Liver (tissue), 9 donors: Measurements from ENCODE around the gene GREM1. TPM values are rescaled to one million over a fixed set of nuclear protein-coding genes. Genes with fewer than 3 reads are reported as not detected.
A peak's percentile ranks its signal among the peaks of the same experiment; 100 is the strongest.

ENCODE experiments used
- DNase-seq: peaks from one replicate; pipeline ENCODE4 v3.0.0-alpha.2; 2017; ENCODE audit warnings: low spot score
- H3K27ac ChIP-seq, 2 donors: one replicate each; pipeline ENCODE4 v1.7.0; 2013; ENCODE audit warnings: inconsistent platforms in 2 of 2, low read length in 2 of 2, control low read depth in 1 of 2, low read depth in 1 of 2, mild to moderate bottlenecking in 1 of 2
- H3K27me3 ChIP-seq, 4 donors: one replicate each; pipeline versions ENCODE4 v1.6.1 to v1.7.0; 2013; ENCODE audit warnings: low read length in 3 of 4, inconsistent platforms in 1 of 4, mild to moderate bottlenecking in 1 of 4, moderate library complexity in 1 of 4; ENCODE audit not compliant: control insufficient read depth in 4 of 4, insufficient read depth in 4 of 4
- H3K36me3 ChIP-seq, 4 donors: one replicate each; pipeline versions ENCODE4 v1.6.1 to v1.7.0; 2013; ENCODE audit warnings: low read length in 3 of 4, mild to moderate bottlenecking in 3 of 4, low read depth in 1 of 4, moderate library complexity in 1 of 4; ENCODE audit not compliant: control insufficient read depth in 4 of 4, insufficient read depth in 3 of 4
- H3K4me1 ChIP-seq, 4 donors: one replicate each; pipeline versions ENCODE4 v1.6.1 to v1.7.0; 2013; ENCODE audit warnings: low read length in 3 of 4, mild to moderate bottlenecking in 3 of 4, moderate library complexity in 1 of 4; ENCODE audit not compliant: control insufficient read depth in 4 of 4, insufficient read depth in 4 of 4
- H3K4me3 ChIP-seq, 3 donors: one replicate each; pipeline versions ENCODE4 v1.6.1 to v1.7.0; 2013; ENCODE audit warnings: low read length in 3 of 3, control low read depth in 1 of 3, low read depth in 1 of 3, mild to moderate bottlenecking in 1 of 3
- H3K9ac ChIP-seq, 2 donors: one replicate each; pipeline ENCODE4 v1.7.0; 2013; ENCODE audit warnings: low read length in 2 of 2, mild to moderate bottlenecking in 2 of 2, moderate library complexity in 2 of 2, control low read depth in 1 of 2, low read depth in 1 of 2
- H3K9me3 ChIP-seq, 4 donors: one replicate each; pipeline versions ENCODE4 v1.6.1 to v1.7.0; 2013; ENCODE audit warnings: low read length in 3 of 4; ENCODE audit not compliant: control insufficient read depth in 4 of 4
- EGR1 ChIP-seq, 2 donors: IDR thresholded peaks; 2 replicates each; pipeline ENCODE4 v1.6.1; 2016 to 2018; ENCODE audit warnings: antibody characterized with exemption in 2 of 2, low read depth in 2 of 2
- FOXA1 ChIP-seq: IDR thresholded peaks from 2 replicates; pipeline ENCODE4 v1.6.1; 2016; ENCODE audit warnings: antibody characterized with exemption
- FOXA2 ChIP-seq: IDR thresholded peaks from 2 replicates; pipeline ENCODE4 v1.6.1; 2016; ENCODE audit warnings: antibody characterized with exemption
- HNF4A ChIP-seq, 2 donors: conservative IDR thresholded peaks; 2 replicates each; pipeline ENCODE4 v1.6.1; 2016; ENCODE audit warnings: antibody characterized with exemption in 2 of 2, mild to moderate bottlenecking in 2 of 2
- HNF4G ChIP-seq: IDR thresholded peaks from 2 replicates; pipeline ENCODE4 v1.6.1; 2016; ENCODE audit warnings: antibody characterized with exemption
- JUND ChIP-seq, 2 donors: IDR thresholded peaks; 2 replicates each; pipeline ENCODE4 v1.6.1; 2016; ENCODE audit warnings: antibody characterized with exemption in 2 of 2
- NR2F2 ChIP-seq: IDR thresholded peaks from 2 replicates; pipeline ENCODE4 v1.6.1; 2016; ENCODE audit warnings: antibody characterized with exemption
- RAD21 ChIP-seq, 2 donors: IDR thresholded peaks; 2 replicates each; pipeline ENCODE4 v1.6.1; 2016; ENCODE audit warnings: antibody characterized with exemption in 2 of 2, mild to moderate bottlenecking in 2 of 2
- RXRA ChIP-seq, 2 donors: IDR thresholded peaks; 2 replicates each; pipeline ENCODE4 v1.6.1; 2017 to 2018; ENCODE audit warnings: antibody characterized with exemption in 2 of 2, mild to moderate bottlenecking in 1 of 2
- TAF1 ChIP-seq: conservative IDR thresholded peaks from 2 replicates; pipeline ENCODE4 v1.6.1; 2016; ENCODE audit warnings: antibody characterized with exemption, mild to moderate bottlenecking
- YY1 ChIP-seq: IDR thresholded peaks from 2 replicates; pipeline ENCODE4 v1.6.1; 2016; ENCODE audit warnings: antibody characterized with exemption, mild to moderate bottlenecking
- WGBS: extraction: QIAGEN DNeasy Blood & Tissue Kit; methylation state at CpG from one replicate; pipeline ENCODE4 v1.1.7; 2013; 5-methylcytosine and 5-hydroxymethylcytosine counted together
- polyA plus RNA-seq, 2 donors: library from polyadenylated mRNA; stranded (reverse) in 1 of 2; unstranded in 1 of 2; fragments of 200-250 nt in 1 of 2; fragments of >200 nt in 1 of 2; fragmentation: Nextera tagmentation in 1 of 2; extraction: Ambion mirVana in 1 of 2; gene quantifications; one replicate each; pipeline versions ENCODE4 v1.2.1 to v1.2.3, GENCODE V29; 2013 to 2015
- total RNA-seq, 2 donors: library from RNA; depleted of rRNA; stranded (reverse); fragments of >200 nt; gene quantifications; one replicate each; pipeline ENCODE4 v1.2.3, GENCODE V29; 2014
- TF ChIP-seq, protein P1 (sequence below): fragments of 150-350 bp; IDR thresholded peaks from 2 replicates; pipeline ENCODE4 v1.5.1; 2017; ENCODE audit warnings: improper control_type of control experiment, low read depth, low read length; ENCODE audit not compliant: missing input control
- TF ChIP-seq, protein P2 (sequence below): IDR thresholded peaks from 2 replicates; pipeline ENCODE4 v1.6.1; 2016; ENCODE audit warnings: antibody characterized with exemption
- TF ChIP-seq, protein P3 (sequence below): IDR thresholded peaks from 2 replicates; pipeline ENCODE4 v1.6.1; 2016; ENCODE audit warnings: antibody characterized with exemption
- TF ChIP-seq, protein P4 (sequence below): IDR thresholded peaks from 2 replicates; pipeline ENCODE4 v1.6.1; 2016; ENCODE audit warnings: antibody characterized with exemption, mild to moderate bottlenecking
- TF ChIP-seq, protein P5 (sequence below): IDR thresholded peaks from 2 replicates; pipeline ENCODE4 v1.6.1; 2016; ENCODE audit warnings: antibody characterized with exemption
- donor health status: healthy.
- donor health status: healthy.
- donor health status: healthy.
- donor health status: healthy.
- donor health status: healthy.

The GREM1 gene
- total and polyA plus RNA-seq, 4 donors, result under 0.01 to 1.6 (median 0.50) TPM

DNA sequence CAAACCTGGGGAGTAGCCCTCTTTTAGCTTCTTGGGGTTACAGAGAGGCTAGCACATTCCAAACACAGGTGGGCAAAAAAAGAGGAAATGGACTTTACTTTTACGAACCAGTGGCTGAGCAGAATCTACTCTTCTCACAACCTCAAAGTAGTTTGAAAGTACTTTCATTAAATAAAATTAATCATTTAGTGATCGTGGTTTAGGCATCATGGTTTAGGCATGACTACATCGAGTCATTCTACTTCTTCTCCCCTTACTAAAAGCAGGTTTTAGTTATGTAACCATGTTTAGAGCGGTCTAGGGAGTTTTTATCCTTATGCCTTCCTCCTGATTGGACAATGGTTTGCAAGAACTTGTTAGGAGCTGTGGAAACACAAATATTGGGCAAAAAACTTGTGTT, 2.5 kb upstream of the GREM1 start:
- H3K4me3 ChIP-seq, result no peak overlapping the region
- WGBS, result 86% methylated on average over 4 of the region's 4 CpGs
- DNase-seq, result no peak
- no peak overlapping the region for H3K9ac ChIP-seq
- H3K36me3 ChIP-seq, result no peaks in the 10 kb centered on the region
- peaks cover 11 to 26% (median 21%) of the 10 kb centered on the region in 4 donors for H3K4me1 ChIP-seq
- H3K27ac ChIP-seq, result no peak overlapping the region
- TF ChIP-seq EGR1 (IDR thresholded peaks at IDR 0.05; ENCODE audit: low read depth in 2 of 2) (no peak), FOXA2 (no peak), RAD21 (IDR thresholded peaks at IDR 0.05) (no peak), HNF4A (conservative IDR thresholded peaks at IDR 0.05) (no peak), HNF4G (no peak), TAF1 (no peak), FOXA1 (no peak)
- TF ChIP-seq, protein P1, sequence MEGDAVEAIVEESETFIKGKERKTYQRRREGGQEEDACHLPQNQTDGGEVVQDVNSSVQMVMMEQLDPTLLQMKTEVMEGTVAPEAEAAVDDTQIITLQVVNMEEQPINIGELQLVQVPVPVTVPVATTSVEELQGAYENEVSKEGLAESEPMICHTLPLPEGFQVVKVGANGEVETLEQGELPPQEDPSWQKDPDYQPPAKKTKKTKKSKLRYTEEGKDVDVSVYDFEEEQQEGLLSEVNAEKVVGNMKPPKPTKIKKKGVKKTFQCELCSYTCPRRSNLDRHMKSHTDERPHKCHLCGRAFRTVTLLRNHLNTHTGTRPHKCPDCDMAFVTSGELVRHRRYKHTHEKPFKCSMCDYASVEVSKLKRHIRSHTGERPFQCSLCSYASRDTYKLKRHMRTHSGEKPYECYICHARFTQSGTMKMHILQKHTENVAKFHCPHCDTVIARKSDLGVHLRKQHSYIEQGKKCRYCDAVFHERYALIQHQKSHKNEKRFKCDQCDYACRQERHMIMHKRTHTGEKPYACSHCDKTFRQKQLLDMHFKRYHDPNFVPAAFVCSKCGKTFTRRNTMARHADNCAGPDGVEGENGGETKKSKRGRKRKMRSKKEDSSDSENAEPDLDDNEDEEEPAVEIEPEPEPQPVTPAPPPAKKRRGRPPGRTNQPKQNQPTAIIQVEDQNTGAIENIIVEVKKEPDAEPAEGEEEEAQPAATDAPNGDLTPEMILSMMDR, result no peak
- peaks cover 0 to 2% (median 0%) of the 10 kb centered on the region in 4 donors for H3K9me3 ChIP-seq
- peaks cover 0 to 20% (median 3%) of the 10 kb centered on the region in 4 donors for H3K27me3 ChIP-seq

DNA sequence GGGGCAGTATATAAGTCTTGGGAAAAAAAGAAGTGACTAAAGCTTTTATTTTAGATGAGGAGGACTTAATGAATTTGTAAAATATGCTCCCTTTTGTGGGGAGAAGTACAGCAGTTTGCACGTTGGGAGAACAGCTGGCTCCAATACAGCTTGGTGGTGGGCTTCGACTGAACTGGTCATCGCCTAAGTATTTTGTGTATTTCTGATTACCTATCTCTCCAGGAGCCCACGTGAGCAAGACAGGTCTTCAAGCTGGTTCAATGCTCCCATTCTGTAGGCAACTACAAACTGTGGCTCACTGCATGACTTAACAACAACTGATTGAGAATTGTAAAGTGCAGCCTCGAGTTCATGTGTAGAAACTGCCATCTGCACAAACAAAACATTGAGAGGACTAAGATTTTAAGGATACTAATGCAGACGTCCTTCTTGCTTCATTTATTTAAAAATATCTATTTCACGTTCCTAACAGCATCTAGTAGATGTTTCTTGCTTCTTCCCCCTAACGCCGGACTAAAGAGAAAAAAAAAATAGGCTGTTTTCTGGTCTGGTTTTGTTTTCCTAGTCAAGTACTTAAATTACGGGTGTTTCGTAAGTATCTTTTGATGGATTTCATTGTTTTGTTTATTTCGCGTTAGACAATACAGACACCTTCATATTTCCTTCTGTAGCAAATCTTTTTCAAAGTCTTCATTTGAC, 1.4 kb upstream of the GREM1 start:
- peaks cover 11 to 26% (median 21%) of the 10 kb centered on the region in 4 donors for H3K4me1 ChIP-seq
- no peak overlapping the region for H3K4me3 ChIP-seq
- no peak for DNase-seq
- H3K27ac ChIP-seq, result no peak overlapping the region
- no peaks in the 10 kb centered on the region for H3K36me3 ChIP-seq
- peaks cover 0 to 20% (median 3%) of the 10 kb centered on the region in 4 donors for H3K27me3 ChIP-seq
- H3K9me3 ChIP-seq, result peaks cover 0 to 2% (median 0%) of the 10 kb centered on the region in 4 donors
- 39% methylated on average over 13 of the region's 13 CpGs for WGBS
- H3K9ac ChIP-seq, result no peak overlapping the region
- TF ChIP-seq RXRA (IDR thresholded peaks at IDR 0.05) (no peak), NR2F2 (no peak), EGR1 (IDR thresholded peaks at IDR 0.05; ENCODE audit: low read depth in 2 of 2) (no peak)
- TF ChIP-seq, protein P2, sequence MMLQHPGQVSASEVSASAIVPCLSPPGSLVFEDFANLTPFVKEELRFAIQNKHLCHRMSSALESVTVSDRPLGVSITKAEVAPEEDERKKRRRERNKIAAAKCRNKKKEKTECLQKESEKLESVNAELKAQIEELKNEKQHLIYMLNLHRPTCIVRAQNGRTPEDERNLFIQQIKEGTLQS, result no peak
- TF ChIP-seq, protein P3, sequence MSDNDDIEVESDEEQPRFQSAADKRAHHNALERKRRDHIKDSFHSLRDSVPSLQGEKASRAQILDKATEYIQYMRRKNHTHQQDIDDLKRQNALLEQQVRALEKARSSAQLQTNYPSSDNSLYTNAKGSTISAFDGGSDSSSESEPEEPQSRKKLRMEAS, result no peak

DNA sequence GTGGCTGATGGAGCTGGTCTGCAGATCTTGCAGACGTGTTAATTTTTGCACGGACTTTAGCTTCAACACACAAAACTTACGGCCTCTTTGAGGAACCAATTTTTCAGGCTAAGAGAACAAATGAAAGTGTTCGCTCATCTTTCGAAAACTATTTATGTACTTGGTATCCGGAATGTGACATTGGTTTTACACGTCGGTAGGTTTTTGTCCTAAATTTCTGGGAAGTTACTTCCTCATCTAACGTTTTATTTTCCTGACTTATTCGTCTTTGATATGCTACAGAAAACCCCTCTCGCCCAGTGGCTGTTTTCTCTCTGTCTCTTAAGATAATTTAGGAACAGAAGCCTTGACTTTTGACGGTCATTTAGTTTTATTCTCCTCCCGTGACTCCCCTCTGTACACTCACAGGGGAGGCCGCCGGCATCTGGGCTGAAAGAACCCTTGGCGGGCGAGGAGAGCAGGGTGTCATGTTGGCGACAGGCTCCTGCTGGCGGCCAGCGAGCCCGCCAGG, 834 bp upstream of the GREM1 start:
- H3K4me3 ChIP-seq, result peak overlapping the region in 1 of 3 donors; percentile 61
- H3K27me3 ChIP-seq, result peaks cover 0 to 20% (median 3%) of the 10 kb centered on the region in 4 donors
- H3K9me3 ChIP-seq, result peaks cover 0 to 2% (median 0%) of the 10 kb centered on the region in 4 donors
- H3K27ac ChIP-seq, result no peak overlapping the region
- H3K36me3 ChIP-seq, result no peaks in the 10 kb centered on the region
- H3K9ac ChIP-seq, result no peak overlapping the region
- WGBS, result 16% methylated on average over 21 of the region's 21 CpGs
- DNase-seq, result no peak
- peaks cover 11 to 26% (median 21%) of the 10 kb centered on the region in 4 donors for H3K4me1 ChIP-seq
- TF ChIP-seq EGR1 (IDR thresholded peaks at IDR 0.05; ENCODE audit: low read depth in 2 of 2) (no peak), HNF4A (conservative IDR thresholded peaks at IDR 0.05) (no peak), FOXA1 (no peak), HNF4G (no peak), JUND (IDR thresholded peaks at IDR 0.05) (no peak), NR2F2 (no peak), RXRA (IDR thresholded peaks at IDR 0.05) (no peak), FOXA2 (no peak), YY1 (no peak), TAF1 (no peak)
- TF ChIP-seq, protein P4, sequence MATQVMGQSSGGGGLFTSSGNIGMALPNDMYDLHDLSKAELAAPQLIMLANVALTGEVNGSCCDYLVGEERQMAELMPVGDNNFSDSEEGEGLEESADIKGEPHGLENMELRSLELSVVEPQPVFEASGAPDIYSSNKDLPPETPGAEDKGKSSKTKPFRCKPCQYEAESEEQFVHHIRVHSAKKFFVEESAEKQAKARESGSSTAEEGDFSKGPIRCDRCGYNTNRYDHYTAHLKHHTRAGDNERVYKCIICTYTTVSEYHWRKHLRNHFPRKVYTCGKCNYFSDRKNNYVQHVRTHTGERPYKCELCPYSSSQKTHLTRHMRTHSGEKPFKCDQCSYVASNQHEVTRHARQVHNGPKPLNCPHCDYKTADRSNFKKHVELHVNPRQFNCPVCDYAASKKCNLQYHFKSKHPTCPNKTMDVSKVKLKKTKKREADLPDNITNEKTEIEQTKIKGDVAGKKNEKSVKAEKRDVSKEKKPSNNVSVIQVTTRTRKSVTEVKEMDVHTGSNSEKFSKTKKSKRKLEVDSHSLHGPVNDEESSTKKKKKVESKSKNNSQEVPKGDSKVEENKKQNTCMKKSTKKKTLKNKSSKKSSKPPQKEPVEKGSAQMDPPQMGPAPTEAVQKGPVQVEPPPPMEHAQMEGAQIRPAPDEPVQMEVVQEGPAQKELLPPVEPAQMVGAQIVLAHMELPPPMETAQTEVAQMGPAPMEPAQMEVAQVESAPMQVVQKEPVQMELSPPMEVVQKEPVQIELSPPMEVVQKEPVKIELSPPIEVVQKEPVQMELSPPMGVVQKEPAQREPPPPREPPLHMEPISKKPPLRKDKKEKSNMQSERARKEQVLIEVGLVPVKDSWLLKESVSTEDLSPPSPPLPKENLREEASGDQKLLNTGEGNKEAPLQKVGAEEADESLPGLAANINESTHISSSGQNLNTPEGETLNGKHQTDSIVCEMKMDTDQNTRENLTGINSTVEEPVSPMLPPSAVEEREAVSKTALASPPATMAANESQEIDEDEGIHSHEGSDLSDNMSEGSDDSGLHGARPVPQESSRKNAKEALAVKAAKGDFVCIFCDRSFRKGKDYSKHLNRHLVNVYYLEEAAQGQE, result no peak
- TF ChIP-seq, protein P2, result no peak
- TF ChIP-seq, protein P5, sequence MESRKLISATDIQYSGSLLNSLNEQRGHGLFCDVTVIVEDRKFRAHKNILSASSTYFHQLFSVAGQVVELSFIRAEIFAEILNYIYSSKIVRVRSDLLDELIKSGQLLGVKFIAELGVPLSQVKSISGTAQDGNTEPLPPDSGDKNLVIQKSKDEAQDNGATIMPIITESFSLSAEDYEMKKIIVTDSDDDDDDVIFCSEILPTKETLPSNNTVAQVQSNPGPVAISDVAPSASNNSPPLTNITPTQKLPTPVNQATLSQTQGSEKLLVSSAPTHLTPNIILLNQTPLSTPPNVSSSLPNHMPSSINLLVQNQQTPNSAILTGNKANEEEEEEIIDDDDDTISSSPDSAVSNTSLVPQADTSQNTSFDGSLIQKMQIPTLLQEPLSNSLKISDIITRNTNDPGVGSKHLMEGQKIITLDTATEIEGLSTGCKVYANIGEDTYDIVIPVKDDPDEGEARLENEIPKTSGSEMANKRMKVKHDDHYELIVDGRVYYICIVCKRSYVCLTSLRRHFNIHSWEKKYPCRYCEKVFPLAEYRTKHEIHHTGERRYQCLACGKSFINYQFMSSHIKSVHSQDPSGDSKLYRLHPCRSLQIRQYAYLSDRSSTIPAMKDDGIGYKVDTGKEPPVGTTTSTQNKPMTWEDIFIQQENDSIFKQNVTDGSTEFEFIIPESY, result no peak
